WI38 (cell line): Measurements from ENCODE around the gene CCDC80.

Experiments
- H3K4me3 ChIP-seq: 2 replicates; pipeline ENCODE4 v1.5.1; 2011; ENCODE audit warnings: low read depth, mild to moderate bottlenecking, control low read depth, low read length
- TF ChIP-seq, protein P1 (sequence below): IDR thresholded peaks from 2 replicates; pipeline ENCODE4 v1.5.1; 2012; ENCODE audit warnings: low read depth, mild to moderate bottlenecking, control low read depth, low read length

CCDC80 gene

DNA sequence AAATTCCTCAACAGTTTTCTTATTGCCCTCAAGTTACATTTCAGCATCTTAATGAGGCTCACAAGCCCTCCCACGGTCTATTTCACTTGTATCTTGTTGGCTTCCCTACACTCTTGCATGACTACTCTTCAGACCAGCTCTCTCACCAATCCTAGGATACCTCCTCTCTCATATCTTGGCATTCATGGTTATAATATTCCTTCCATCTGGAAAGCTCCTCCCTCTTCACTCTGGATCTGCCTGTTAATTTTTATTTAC lies 8.5 kb upstream of the CCDC80 start:
- no peak overlapping the region for H3K4me3 ChIP-seq
- TF ChIP-seq, protein P1, sequence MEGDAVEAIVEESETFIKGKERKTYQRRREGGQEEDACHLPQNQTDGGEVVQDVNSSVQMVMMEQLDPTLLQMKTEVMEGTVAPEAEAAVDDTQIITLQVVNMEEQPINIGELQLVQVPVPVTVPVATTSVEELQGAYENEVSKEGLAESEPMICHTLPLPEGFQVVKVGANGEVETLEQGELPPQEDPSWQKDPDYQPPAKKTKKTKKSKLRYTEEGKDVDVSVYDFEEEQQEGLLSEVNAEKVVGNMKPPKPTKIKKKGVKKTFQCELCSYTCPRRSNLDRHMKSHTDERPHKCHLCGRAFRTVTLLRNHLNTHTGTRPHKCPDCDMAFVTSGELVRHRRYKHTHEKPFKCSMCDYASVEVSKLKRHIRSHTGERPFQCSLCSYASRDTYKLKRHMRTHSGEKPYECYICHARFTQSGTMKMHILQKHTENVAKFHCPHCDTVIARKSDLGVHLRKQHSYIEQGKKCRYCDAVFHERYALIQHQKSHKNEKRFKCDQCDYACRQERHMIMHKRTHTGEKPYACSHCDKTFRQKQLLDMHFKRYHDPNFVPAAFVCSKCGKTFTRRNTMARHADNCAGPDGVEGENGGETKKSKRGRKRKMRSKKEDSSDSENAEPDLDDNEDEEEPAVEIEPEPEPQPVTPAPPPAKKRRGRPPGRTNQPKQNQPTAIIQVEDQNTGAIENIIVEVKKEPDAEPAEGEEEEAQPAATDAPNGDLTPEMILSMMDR = no peak

DNA sequence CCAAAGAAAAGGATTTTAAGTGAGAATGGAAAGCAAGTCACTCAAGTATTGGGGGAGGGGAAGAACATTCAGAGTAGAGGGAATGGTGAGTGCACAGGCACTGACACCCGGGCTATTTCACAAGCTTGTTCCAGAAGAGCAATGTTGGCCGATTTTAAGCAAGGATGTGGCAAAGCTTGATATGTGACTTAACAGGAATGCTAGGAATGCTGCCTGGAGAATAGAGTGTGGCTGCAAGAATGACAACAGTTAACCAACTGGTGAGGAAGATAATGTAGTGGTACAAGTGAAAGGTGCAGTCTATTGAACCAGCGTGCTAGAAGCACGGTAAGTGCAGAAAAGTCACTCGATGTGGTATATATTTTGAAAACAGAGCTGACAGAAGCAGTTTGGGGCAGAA lies 6.2 kb upstream of the CCDC80 start:
- H3K4me3 ChIP-seq = no peak overlapping the region
- TF ChIP-seq, protein P1 = no peak

DNA sequence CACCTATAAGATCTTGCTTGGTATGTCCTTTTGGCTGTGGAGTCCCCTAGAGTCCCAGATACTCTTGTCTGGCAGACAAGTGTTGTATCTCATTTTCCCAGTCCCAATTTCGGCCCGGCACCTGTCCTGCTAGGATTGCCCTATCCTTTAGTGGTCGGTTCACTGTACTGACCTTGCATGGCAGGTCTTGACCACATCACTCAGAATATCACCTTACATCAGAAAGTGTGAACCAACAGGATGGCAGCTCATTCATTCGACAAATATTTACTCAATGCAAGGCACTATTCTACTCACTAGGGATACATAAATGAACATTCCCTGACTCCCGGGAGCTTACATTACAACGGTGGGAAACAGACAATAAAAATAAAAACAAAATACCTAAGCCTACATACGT lies 5.7 kb upstream of the CCDC80 start:
- no peak overlapping the region for H3K4me3 ChIP-seq
- TF ChIP-seq, protein P1 = no peak

DNA sequence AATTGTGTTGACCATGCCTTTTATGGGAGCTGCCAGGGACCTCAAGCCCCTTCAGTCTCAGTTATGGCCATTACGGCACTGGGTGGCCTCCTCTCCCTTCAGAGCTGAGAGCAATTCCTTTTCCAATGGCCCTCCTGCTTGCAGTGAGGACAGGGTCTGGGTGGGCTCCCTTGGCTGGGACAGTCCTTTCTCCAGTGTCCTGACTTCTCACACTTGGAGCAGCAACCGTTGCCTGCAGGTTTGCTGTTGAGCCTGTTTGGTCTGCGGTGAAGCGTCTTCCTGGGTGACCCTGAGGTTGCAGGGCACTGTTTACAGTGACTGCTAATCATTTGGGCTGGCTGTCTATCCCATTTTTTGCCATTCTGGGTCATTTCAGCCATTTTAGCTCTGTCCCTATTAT lies 3.5 kb upstream of the CCDC80 start:
- no peak overlapping the region for H3K4me3 ChIP-seq
- TF ChIP-seq, protein P1 = no peak

DNA sequence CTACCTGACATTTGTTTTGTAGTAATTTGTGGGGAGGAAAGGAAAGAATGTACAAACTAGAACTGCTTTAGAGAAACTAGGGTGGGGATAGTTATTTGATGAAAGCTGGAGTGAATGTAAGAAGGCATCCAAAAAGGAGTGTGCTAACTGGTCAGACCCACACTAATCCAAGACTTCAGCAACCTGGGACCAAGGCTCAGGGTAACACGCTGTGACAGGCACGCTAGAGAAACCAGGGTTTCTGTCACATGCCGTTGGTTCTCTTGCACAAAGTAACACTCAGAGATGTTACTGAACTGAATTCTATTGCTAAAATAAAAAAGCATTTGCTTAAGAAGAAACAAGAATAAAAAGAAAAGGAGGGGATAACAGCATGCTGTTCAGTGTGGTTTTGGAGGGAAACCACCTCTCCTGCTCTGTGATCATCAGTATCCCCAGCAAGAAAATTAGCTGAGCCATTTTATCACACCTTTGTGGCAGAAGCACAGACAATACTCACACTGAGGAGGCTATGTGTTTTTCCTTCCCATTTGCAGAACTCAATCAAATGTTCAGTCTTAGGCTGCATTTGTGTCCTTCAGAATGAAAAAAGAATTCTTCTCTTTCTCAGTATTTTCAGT lies 2.8 kb upstream of the CCDC80 start:
- TF ChIP-seq, protein P1 = no peak
- H3K4me3 ChIP-seq = no peak overlapping the region

DNA sequence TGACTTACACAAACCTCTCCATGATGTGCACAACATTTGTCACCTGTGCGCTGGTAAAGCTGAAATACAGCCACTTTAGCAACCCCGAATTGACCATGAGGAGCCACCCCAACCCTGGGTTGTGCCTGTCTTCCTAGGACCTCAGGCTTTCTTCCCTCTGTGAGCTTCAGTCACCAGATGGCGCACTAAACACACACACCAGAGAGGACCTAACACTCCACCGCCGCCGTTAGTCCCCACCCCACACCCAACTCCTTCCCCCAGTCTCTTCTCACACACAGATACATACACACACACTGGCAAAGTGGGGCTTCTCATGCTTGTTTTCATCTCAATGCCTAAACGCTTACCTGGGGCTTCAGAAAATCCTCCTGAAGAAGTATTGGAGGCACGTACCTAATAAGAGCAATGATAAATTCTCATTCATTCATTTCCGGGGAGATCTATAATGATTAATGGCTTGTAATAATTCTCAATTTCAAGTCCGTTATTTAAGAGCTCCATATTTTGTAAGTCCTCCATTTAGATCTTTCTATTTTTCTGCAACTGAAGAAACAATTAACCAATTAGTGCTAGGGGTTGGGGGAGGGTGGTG lies 2.1 kb upstream of the CCDC80 start:
- no peak overlapping the region for H3K4me3 ChIP-seq
- TF ChIP-seq, protein P1 = peak; percentile 85

DNA sequence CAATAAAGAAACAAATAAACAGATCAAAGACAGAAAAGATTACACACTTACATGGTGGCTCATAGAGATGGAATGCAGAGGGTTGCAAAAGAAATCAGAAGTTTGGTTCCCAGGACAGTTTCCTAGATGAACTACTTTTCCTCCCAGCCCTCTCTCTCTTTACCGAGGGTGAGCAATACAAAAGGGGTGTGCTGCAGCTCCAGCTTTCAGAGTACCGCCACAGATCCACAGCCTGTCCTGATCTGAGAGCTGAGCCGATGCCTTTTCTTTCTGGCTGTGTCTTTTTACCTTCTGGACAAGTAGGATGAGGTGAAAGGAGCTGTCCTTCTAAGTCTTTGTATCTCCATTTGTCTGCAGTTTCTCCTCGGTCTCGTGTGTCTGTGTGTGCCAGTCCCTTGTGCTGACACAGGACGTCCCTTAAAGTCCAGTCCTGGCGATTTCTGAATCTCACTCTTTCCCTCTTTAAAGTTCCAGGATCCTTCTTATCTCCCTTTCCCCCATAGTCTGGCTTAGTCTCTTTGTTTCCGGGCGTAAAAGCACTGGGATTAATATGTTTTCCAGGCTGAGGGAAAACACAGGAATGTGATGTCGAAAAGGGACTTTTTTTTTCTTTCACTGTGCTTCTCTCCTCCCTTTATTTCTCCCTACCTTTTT lies 540 bp downstream of the CCDC80 start:
- H3K4me3 ChIP-seq = peak overlapping the region; percentile 79
- TF ChIP-seq, protein P1 = no peak
